Stimulated activated CD8-positive, alpha-beta memory T cell treated with anti-CD3 and anti-CD28 coated beads, Interleukin-4, amount 100 ng/mL, for 24 hours (primary cell): ENCODE data around the gene MCM9.

ENCODE experiments used
- DNase-seq: peaks from one replicate; pipeline ENCODE4 v3.0.0-alpha.2; 2020; ENCODE audit warnings: low read depth

MCM9 gene

GRCh38 chr6:118934461-118935330 is at the start of gene MCM9:
Gene MCM9 (minus strand): TSS chr6:118935159. CDS start chr6:118931723, 3,436 bp downstream.
- DNase-seq: peak; percentile 87

GRCh38 chr6:118984342-118984741 is 49.4 kb upstream of the MCM9 start:
- no peak for DNase-seq

- DNase-seq: no peak
These were observed 47.6 kb upstream of the MCM9 start for GRCh38 chr6:118982575-118982911.

- DNase-seq: no peak
These were observed 47.1 kb upstream of the MCM9 start for GRCh38 chr6:118981884-118982574.

GRCh38 chr6:118980063-118980462 is 45.1 kb upstream of the MCM9 start:
- no peak for DNase-seq

GRCh38 chr6:118974790-118975189 is 39.8 kb upstream of the MCM9 start:
- no peak for DNase-seq

- DNase-seq: no peak
These were observed 36.7 kb upstream of the MCM9 start for GRCh38 chr6:118971682-118972081.

- DNase-seq: no peak
These were observed 35.9 kb upstream of the MCM9 start for GRCh38 chr6:118970866-118971265.

- no peak for DNase-seq
These were observed 33.5 kb upstream of the MCM9 start for GRCh38 chr6:118968416-118968815.

- no peak for DNase-seq
These were observed 32.3 kb upstream of the MCM9 start for GRCh38 chr6:118967239-118967638.

GRCh38 chr6:118965843-118966370 is 30.9 kb upstream of the MCM9 start:
- DNase-seq: no peak

GRCh38 chr6:118965371-118965770 is 30.4 kb upstream of the MCM9 start:
- DNase-seq: no peak

- DNase-seq: no peak
These were observed 28.0 kb upstream of the MCM9 start for GRCh38 chr6:118963003-118963402.

- no peak for DNase-seq
These were observed 24.9 kb upstream of the MCM9 start for GRCh38 chr6:118959903-118960302.

- no peak for DNase-seq
These were observed 18.4 kb upstream of the MCM9 start for GRCh38 chr6:118953391-118953790.

GRCh38 chr6:118952683-118953082 is 17.7 kb upstream of the MCM9 start:
- DNase-seq: no peak

- no peak for DNase-seq
These were observed 10.3 kb upstream of the MCM9 start for GRCh38 chr6:118945217-118945616.

GRCh38 chr6:118940770-118941169 is 5.8 kb upstream of the MCM9 start:
- no peak for DNase-seq

- no peak for DNase-seq
These were observed 4.7 kb upstream of the MCM9 start for GRCh38 chr6:118939683-118940082.

- no peak for DNase-seq
These were observed 1.2 kb upstream of the MCM9 start for GRCh38 chr6:118935978-118936703.

- no peak for DNase-seq
These were observed 341 bp upstream of the MCM9 start for GRCh38 chr6:118935331-118935668.

- DNase-seq: no peak
These were observed 1.0 kb downstream of the MCM9 start for GRCh38 chr6:118933855-118934460.
